ENCODE data around the gene TFPI2. TPM values are rescaled to one million over a fixed set of nuclear protein-coding genes. Genes with fewer than 3 reads are reported as not detected.

The TFPI2 gene
- total RNA-seq: 1 to 10 TPM in 3 of 4 donors, under 1 TPM in 1; 0.55 to 5.0 (median 3.7) TPM
- polyA plus RNA-seq: 1 to 10 TPM; 1.3 to 2.5 (median 1.8) TPM

DNA sequence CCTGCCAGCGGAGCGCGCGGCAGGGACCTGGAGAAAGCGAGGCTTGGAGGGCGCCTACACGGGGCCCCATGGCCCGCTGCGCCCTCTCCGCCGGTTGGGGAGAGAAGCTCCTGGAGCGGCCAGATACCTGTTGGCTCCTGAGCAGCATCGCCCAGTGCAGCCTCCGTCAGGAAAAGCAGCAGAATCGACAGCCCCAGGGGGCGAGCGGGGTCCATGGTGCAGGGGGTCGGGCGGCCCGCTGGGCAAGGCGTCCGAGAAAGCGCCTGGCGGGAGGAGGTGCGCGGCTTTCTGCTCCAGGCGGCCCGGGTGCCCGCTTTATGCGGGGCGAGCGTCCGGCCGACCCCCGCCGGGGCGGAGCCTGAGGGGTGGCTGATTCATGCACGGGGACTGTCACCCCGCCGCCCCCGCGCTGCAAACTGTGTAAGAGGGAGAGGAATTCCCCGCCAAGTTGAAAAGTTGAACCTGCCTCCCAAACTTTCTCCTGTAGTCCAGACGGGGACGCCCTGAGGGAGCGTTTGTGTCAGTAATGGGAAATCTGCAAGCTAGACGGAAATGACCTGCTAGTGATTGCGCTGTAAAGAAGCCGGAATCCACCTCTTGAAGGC lies at the start of gene TFPI2:
TFPI2 (minus strand) TSS at position 290 of the 605 bp plus-strand sequence; CDS start at position 215, 75 bp downstream.
- H3K4me3 ChIP-seq: peak within 1 kb of the TSS; percentile 30 to 57 (median 53)
- H3K4me1 ChIP-seq: peaks cover 0 to 14% (median 4%) of the 10 kb centered on the region in 4 donors
- H3K27me3 ChIP-seq: peaks cover 0 to 14% (median 0%) of the 10 kb centered on the region in 3 donors
- DNase-seq: peak; percentile 69
- peak within 1 kb of the TSS in 2 of 4 donors; percentile 2 to 22 for H3K27ac ChIP-seq
- H3K9me3 ChIP-seq: no peaks in the 10 kb centered on the region
- TF ChIP-seq POLR2A (IDR thresholded peaks at IDR 0.05) (no peak), POLR2AphosphoS5 (IDR thresholded peaks at IDR 0.05) (peak in 1 of 4 donors; percentile 53)
- TF ChIP-seq, protein P1, sequence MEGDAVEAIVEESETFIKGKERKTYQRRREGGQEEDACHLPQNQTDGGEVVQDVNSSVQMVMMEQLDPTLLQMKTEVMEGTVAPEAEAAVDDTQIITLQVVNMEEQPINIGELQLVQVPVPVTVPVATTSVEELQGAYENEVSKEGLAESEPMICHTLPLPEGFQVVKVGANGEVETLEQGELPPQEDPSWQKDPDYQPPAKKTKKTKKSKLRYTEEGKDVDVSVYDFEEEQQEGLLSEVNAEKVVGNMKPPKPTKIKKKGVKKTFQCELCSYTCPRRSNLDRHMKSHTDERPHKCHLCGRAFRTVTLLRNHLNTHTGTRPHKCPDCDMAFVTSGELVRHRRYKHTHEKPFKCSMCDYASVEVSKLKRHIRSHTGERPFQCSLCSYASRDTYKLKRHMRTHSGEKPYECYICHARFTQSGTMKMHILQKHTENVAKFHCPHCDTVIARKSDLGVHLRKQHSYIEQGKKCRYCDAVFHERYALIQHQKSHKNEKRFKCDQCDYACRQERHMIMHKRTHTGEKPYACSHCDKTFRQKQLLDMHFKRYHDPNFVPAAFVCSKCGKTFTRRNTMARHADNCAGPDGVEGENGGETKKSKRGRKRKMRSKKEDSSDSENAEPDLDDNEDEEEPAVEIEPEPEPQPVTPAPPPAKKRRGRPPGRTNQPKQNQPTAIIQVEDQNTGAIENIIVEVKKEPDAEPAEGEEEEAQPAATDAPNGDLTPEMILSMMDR (IDR thresholded peaks at IDR 0.05): no peak
- WGBS, 2 donors: 1 to 4% methylated on average over 49 of the region's 49 CpGs
- H3K36me3 ChIP-seq: no peaks in the 10 kb centered on the region
- intact Hi-C loops (cut with DNase I): no loop called here

DNA sequence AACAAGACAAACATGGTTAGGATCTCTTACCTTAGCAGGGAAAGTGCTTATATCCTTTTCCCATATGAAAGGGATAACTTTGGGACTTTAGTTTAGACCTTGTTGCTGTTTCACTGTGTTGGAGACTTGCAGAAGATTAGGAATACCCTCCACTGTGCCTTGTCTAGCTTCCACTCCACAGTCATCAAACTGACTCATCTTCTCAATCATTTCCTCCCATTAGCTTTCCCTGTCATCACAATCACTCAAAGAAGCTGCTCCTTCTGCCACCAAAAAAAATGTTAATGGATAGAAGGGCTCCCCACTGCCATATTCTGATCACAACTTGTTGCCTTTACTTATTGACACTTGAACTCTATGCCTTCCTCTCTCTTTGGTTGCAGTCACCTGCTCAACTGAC lies 47.7 kb upstream of the TFPI2 start:
- intact Hi-C loops (cut with DNase I): no loop called here
- H3K4me1 ChIP-seq: peaks cover 0 to 10% (median 0%) of the 10 kb centered on the region in 4 donors

GRCh38 chr7:93937818-93938217 lies 47.3 kb upstream of the TFPI2 start:
- H3K4me3 ChIP-seq: no peak overlapping the region
- intact Hi-C loops (cut with DNase I): no loop called here
- no peaks in the 10 kb centered on the region for H3K27me3 ChIP-seq
- H3K9me3 ChIP-seq: no peaks in the 10 kb centered on the region
- H3K4me1 ChIP-seq: peaks cover 0 to 10% (median 0%) of the 10 kb centered on the region in 4 donors
- no peak for DNase-seq
- no peak overlapping the region for H3K27ac ChIP-seq
- TF ChIP-seq POLR2AphosphoS5 (IDR thresholded peaks at IDR 0.05) (no peak), POLR2A (IDR thresholded peaks at IDR 0.05) (no peak), EP300 (IDR thresholded peaks at IDR 0.05) (no peak)
- TF ChIP-seq, protein P1 (IDR thresholded peaks at IDR 0.05): no peak
- no peaks in the 10 kb centered on the region for H3K36me3 ChIP-seq
- 71 to 88% methylated on average over 1 of the region's 1 CpG for WGBS, 2 donors

More for the DNA sequence above, 47.7 kb upstream of the TFPI2 start:
- H3K27ac ChIP-seq: no peak overlapping the region
- no peaks in the 10 kb centered on the region for H3K36me3 ChIP-seq
- no peak for DNase-seq
- no peaks in the 10 kb centered on the region for H3K9me3 ChIP-seq
- no peaks in the 10 kb centered on the region for H3K27me3 ChIP-seq
- H3K4me3 ChIP-seq: no peak overlapping the region
- TF ChIP-seq, protein P1 (IDR thresholded peaks at IDR 0.05): no peak
- no peak for TF ChIP-seq POLR2A (IDR thresholded peaks at IDR 0.05)
- TF ChIP-seq POLR2AphosphoS5 (IDR thresholded peaks at IDR 0.05): no peak
- TF ChIP-seq EP300 (IDR thresholded peaks at IDR 0.05): no peak

DNA sequence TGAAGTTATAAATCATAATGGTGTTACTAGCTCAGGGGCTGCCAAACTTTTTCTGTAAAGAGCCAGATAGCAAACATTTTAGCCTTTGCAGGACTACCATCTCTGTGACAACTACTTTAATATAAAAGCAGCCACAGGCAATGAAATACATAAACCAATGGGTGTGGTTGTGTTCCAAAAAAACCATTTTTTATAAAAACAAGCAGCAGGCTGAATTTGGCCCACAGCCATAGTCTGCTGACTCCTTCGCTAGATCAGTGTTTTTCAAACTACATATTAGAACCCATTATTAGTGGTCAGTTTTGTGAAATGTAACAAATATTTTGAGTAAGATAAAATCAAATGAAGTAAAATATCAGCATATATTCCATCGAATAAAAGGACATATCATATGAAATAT lies 44.5 kb upstream of the TFPI2 start:
- Histone ChIP-seq H3K27me3 (no peaks in the 10 kb centered on the region), H3K9me3 (no peaks in the 10 kb centered on the region), H3K36me3 (no peaks in the 10 kb centered on the region), H3K4me3 (no peak overlapping the region), H3K4me1 (peaks cover 0 to 10% (median 0%) of the 10 kb centered on the region in 4 donors), H3K27ac (no peak overlapping the region)
- peak; percentile 65 for DNase-seq
- intact Hi-C loops (cut with DNase I): no loop called here
- 76 to 91% methylated on average over 2 of the region's 2 CpGs for WGBS, 2 donors
- TF ChIP-seq POLR2AphosphoS5 (IDR thresholded peaks at IDR 0.05): no peak
- TF ChIP-seq, protein P1 (IDR thresholded peaks at IDR 0.05): no peak

DNA sequence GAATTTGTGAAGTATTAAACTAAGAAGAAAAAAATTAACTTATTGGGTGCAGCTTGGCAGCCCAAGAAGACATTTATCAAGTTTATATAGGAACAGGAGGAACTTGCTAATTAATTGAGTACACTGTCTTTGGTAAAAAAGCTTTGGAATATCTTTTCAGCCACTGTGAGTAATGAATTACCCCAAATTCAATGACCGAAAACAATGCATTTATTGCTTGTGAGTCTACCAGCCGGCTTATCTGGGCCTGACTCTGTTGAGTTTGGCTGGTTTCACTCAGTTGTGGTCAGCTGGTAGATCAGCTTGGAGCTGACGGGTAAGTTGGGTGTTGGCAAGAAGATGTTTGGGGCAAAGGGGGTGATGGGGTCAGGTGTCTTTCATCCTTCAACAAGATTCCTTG lies 42.6 kb upstream of the TFPI2 start:
- Histone ChIP-seq H3K27me3 (no peaks in the 10 kb centered on the region), H3K9me3 (no peaks in the 10 kb centered on the region), H3K4me3 (no peak overlapping the region), H3K4me1 (peaks cover 0 to 10% (median 0%) of the 10 kb centered on the region in 4 donors), H3K36me3 (no peaks in the 10 kb centered on the region), H3K27ac (no peak overlapping the region)
- intact Hi-C loops (cut with DNase I): no loop called here
- 76 to 86% methylated on average over 3 of the region's 3 CpGs for WGBS, 2 donors
- TF ChIP-seq, protein P1 (IDR thresholded peaks at IDR 0.05): no peak
- no peak for TF ChIP-seq EP300 (IDR thresholded peaks at IDR 0.05)
- TF ChIP-seq POLR2AphosphoS5 (IDR thresholded peaks at IDR 0.05): no peak
- TF ChIP-seq POLR2A (IDR thresholded peaks at IDR 0.05): no peak
- no peak for DNase-seq

Measured in sigmoid colon (tissue), 7 donors.